Tibial artery (tissue), 4 donors: ENCODE measurements around the gene CHN1.

Experiments
- DNase-seq, 2 donors: peaks; one replicate each; pipeline ENCODE4 v3.0.0-alpha.2; 2019
- H3K27ac ChIP-seq, 2 donors: fragments of 200-600 bp; sonication (generic) in 1 of 2; 1 replicate in 1 of 2; 2 replicates in 1 of 2; pipeline ENCODE4 v1.5.1; 2018 to 2019; ENCODE audit warnings: mild to moderate bottlenecking in 1 of 2
- H3K27me3 ChIP-seq, 2 donors: fragments of 200-600 bp; sonication (generic) in 1 of 2; one replicate each; pipeline versions ENCODE4 v1.5.1 to v1.6.0; 2016 to 2019
- H3K36me3 ChIP-seq, 3 donors: fragments of 200-600 bp; sonication (generic) in 2 of 3; one replicate each; pipeline ENCODE4 v1.5.1; 2016 to 2019; ENCODE audit warnings: mild to moderate bottlenecking in 2 of 3
- H3K4me1 ChIP-seq, 4 donors: fragments of 200-600 bp; sonication (generic) in 2 of 4; 1 replicate in 3 of 4; 2 replicates in 1 of 4; pipeline ENCODE4 v1.5.1; 2016 to 2019
- H3K4me3 ChIP-seq, 2 donors: fragments of 200-600 bp; sonication (generic) in 1 of 2; 1 replicate in 1 of 2; 2 replicates in 1 of 2; pipeline ENCODE4 v1.5.1; 2018 to 2019; ENCODE audit warnings: mild to moderate bottlenecking in 2 of 2
- H3K9me3 ChIP-seq, 3 donors: fragments of 200-600 bp; sonication (generic) in 1 of 3; one replicate each; pipeline ENCODE4 v1.5.1; 2016 to 2019
- CTCF ChIP-seq, 2 experiments: fragments of 200-600 bp in 1 of 2; fragments of 450-650 bp in 1 of 2; IDR thresholded peaks; one replicate each; pipeline ENCODE4 v1.5.1; 2017 to 2019; ENCODE audit warnings: antibody characterized with exemption in 2 of 2, mild to moderate bottlenecking in 1 of 2, moderate library complexity in 1 of 2
- intact Hi-C: fragments of 100-400 bp; cut with DNase I; formaldehyde crosslinking; loops from one replicate; pipeline ENCODE4 v1.15.0; 2023; ENCODE audit warnings: low total_unique reads

CHN1 gene

GRCh38 chr2:174792309-174793025 lies 212.7 kb downstream of the CHN1 start:
- intact Hi-C loops = no loop called here
- no peak overlapping the region for H3K27ac ChIP-seq
- H3K9me3 ChIP-seq = no peaks in the 10 kb centered on the region
- H3K36me3 ChIP-seq = no peaks in the 10 kb centered on the region
- H3K4me3 ChIP-seq = no peak overlapping the region
- DNase-seq = no peak
- TF ChIP-seq CTCF (IDR thresholded peaks at IDR 0.05) = no peak
- H3K27me3 ChIP-seq = no peaks in the 10 kb centered on the region
- H3K4me1 ChIP-seq = no peaks in the 10 kb centered on the region

GRCh38 chr2:174791746-174792280 lies 213.4 kb downstream of the CHN1 start:
- Histone ChIP-seq H3K27me3 (no peaks in the 10 kb centered on the region), H3K27ac (no peak overlapping the region), H3K9me3 (no peaks in the 10 kb centered on the region), H3K4me3 (no peak overlapping the region), H3K36me3 (no peaks in the 10 kb centered on the region), H3K4me1 (no peaks in the 10 kb centered on the region)
- no peak for TF ChIP-seq CTCF (IDR thresholded peaks at IDR 0.05)
- no peak for DNase-seq
- intact Hi-C loops = no loop called here

GRCh38 chr2:174791020-174791419 lies 214.2 kb downstream of the CHN1 start:
- Histone ChIP-seq H3K36me3 (no peaks in the 10 kb centered on the region), H3K4me3 (no peak overlapping the region), H3K27ac (no peak overlapping the region), H3K27me3 (no peaks in the 10 kb centered on the region), H3K4me1 (no peaks in the 10 kb centered on the region), H3K9me3 (no peaks in the 10 kb centered on the region)
- no peak for DNase-seq
- intact Hi-C loops = no loop called here
- TF ChIP-seq CTCF (IDR thresholded peaks at IDR 0.05) = no peak

GRCh38 chr2:174789001-174789400 lies 216.2 kb downstream of the CHN1 start:
- no peak for DNase-seq
- no peaks in the 10 kb centered on the region for H3K36me3 ChIP-seq
- H3K27me3 ChIP-seq = no peaks in the 10 kb centered on the region
- no peak overlapping the region for H3K4me3 ChIP-seq
- intact Hi-C loops = no loop called here
- H3K27ac ChIP-seq = no peak overlapping the region
- TF ChIP-seq CTCF (IDR thresholded peaks at IDR 0.05) = no peak
- H3K4me1 ChIP-seq = no peaks in the 10 kb centered on the region
- no peaks in the 10 kb centered on the region for H3K9me3 ChIP-seq

GRCh38 chr2:174788291-174788929 lies 216.8 kb downstream of the CHN1 start:
- no peaks in the 10 kb centered on the region for H3K4me1 ChIP-seq
- intact Hi-C loops = no loop called here
- H3K36me3 ChIP-seq = no peaks in the 10 kb centered on the region
- no peak for DNase-seq
- H3K9me3 ChIP-seq = no peaks in the 10 kb centered on the region
- TF ChIP-seq CTCF (IDR thresholded peaks at IDR 0.05) = no peak
- no peaks in the 10 kb centered on the region for H3K27me3 ChIP-seq
- H3K4me3 ChIP-seq = no peak overlapping the region
- no peak overlapping the region for H3K27ac ChIP-seq
